ENCODE results near the gene IRF2.

GRCh38 chr4:184499996-184500395 is 25.6 kb upstream of the IRF2 start:
- TF ChIP-seq, protein P1, sequence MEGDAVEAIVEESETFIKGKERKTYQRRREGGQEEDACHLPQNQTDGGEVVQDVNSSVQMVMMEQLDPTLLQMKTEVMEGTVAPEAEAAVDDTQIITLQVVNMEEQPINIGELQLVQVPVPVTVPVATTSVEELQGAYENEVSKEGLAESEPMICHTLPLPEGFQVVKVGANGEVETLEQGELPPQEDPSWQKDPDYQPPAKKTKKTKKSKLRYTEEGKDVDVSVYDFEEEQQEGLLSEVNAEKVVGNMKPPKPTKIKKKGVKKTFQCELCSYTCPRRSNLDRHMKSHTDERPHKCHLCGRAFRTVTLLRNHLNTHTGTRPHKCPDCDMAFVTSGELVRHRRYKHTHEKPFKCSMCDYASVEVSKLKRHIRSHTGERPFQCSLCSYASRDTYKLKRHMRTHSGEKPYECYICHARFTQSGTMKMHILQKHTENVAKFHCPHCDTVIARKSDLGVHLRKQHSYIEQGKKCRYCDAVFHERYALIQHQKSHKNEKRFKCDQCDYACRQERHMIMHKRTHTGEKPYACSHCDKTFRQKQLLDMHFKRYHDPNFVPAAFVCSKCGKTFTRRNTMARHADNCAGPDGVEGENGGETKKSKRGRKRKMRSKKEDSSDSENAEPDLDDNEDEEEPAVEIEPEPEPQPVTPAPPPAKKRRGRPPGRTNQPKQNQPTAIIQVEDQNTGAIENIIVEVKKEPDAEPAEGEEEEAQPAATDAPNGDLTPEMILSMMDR (IDR thresholded peaks at IDR 0.05) = no peak
- TF ChIP-seq ZFX (IDR thresholded peaks at IDR 0.05; ENCODE audit: borderline replicate concordance) = no peak

Data from 22Rv1 (cell line).